Hepatocyte (in vitro differentiated cells): ENCODE data around the gene CEP112.

Experiments
- CTCF ChIP-seq: fragments of 200-600 bp; sonication (generic); IDR thresholded peaks from 2 replicates; pipeline ENCODE4 v1.5.1; 2016; ENCODE audit warnings: antibody characterized with exemption, mild to moderate bottlenecking; ENCODE audit not compliant: poor library complexity
- EZH2 ChIP-seq: fragments of 200-600 bp; sonication (generic); IDR thresholded peaks from 2 replicates; pipeline ENCODE4 v1.6.1; 2016; ENCODE audit warnings: antibody characterized with exemption, mild to moderate bottlenecking, borderline replicate concordance

- TF ChIP-seq CTCF, result no peak
- no peak for TF ChIP-seq EZH2
These were observed 314.9 kb downstream of the CEP112 start for GRCh38 chr17:65876985-65877384.
